Peyer's patch (tissue), 4 donors: Measurements from ENCODE around the gene PLA2G4E.

Experiments used
- CTCF ChIP-seq, 6 experiments: fragments of 450-650 bp in 4 of 6; fragments of 200-600 bp in 2 of 6; sonication (generic) in 1 of 6; IDR thresholded peaks; one replicate each; pipeline ENCODE4 v1.5.1; 2017 to 2019; ENCODE audit warnings: antibody characterized with exemption in 6 of 6, mild to moderate bottlenecking in 3 of 6, moderate library complexity in 1 of 6
- POLR2A ChIP-seq, 2 donors: fragments of 450-650 bp; IDR thresholded peaks; one replicate each; pipeline ENCODE4 v1.5.1; 2017; ENCODE audit warnings: antibody characterized with exemption in 2 of 2, mild to moderate bottlenecking in 2 of 2, moderate library complexity in 2 of 2

DNA sequence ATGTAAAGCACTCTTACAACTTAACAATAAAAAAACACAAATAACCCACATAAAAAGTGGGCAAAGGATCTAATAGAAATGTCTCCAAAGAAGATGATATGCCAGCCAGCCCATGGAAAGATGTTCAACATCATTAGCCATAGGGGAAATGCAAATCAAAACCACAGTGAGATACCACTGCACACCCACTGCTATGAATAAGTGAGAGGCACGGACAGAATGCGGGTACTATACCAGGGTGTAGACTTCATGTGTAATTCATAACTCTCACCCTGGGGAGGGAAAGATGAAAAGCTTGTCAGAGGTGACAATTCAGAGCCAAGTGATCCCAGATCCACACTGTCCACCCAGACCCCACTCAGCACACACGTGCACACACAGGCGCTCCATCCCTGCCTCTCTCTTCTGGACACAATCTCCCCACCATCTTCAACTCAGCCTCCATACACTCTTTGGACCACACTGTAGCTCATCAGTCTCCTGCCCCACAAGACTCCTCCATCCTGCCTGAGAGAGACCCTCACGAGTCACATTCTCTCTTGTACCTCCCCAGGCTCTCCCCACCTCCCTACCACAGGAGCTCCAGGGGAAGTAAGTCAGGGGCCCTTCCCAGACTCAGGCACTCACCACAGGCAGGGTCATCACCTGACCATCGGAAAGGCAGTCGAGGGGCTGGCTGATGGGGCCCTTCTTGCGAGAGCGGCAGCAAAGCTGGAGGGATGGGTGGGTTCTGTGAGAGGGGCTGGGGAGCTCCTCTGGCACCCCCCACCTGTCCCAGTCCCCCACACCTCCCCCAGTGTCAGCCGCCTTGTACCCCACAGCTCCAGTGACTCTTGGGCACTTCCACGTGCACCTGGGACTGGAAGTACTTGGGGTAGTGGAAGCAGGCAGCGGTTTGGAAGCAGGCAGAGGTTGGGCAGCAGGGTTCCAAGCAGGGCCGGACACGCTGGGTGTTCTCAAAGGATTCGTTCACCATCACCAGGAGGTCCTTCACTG is 21.3 kb downstream of the PLA2G4E start:
- TF ChIP-seq CTCF (IDR thresholded peaks at IDR 0.05) (no peak), POLR2A (IDR thresholded peaks at IDR 0.05) (no peak)
